Esophagus muscularis mucosa (tissue), 4 donors: ENCODE results near the gene CDCP2. TPM values are rescaled to one million over a fixed set of nuclear protein-coding genes. Genes with fewer than 3 reads are reported as not detected.

ENCODE experiments used
- DNase-seq: peaks from one replicate; pipeline ENCODE4 v3.0.0-alpha.2; 2017; ENCODE audit errors: extremely low spot score
- H3K27ac ChIP-seq, 4 donors: fragments of 200-600 bp; sonication (generic); replicated peaks in 1 of 4; 1 replicate in 3 of 4; 2 replicates in 1 of 4; pipeline ENCODE4 v1.5.1; 2016 to 2019; ENCODE audit warnings: mild to moderate bottlenecking in 1 of 4
- H3K27me3 ChIP-seq, 4 donors: fragments of 200-600 bp; sonication (generic); one replicate each; pipeline versions ENCODE4 v1.5.1 to v1.6.0; 2016 to 2019
- H3K36me3 ChIP-seq, 4 donors: fragments of 200-600 bp; sonication (generic); one replicate each; pipeline ENCODE4 v1.5.1; 2016 to 2019
- H3K4me1 ChIP-seq, 4 donors: fragments of 200-600 bp; sonication (generic); one replicate each; pipeline ENCODE4 v1.5.1; 2016 to 2019
- H3K4me3 ChIP-seq, 4 donors: fragments of 200-600 bp; sonication (generic); 1 replicate in 2 of 4; 2 replicates in 2 of 4; pipeline ENCODE4 v1.5.1; 2016 to 2019; ENCODE audit warnings: mild to moderate bottlenecking in 4 of 4, moderate library complexity in 1 of 4
- H3K9me3 ChIP-seq, 4 donors: fragments of 200-600 bp; sonication (generic); 1 replicate in 3 of 4; 2 replicates in 1 of 4; pipeline ENCODE4 v1.5.1; 2016 to 2019
- EP300 ChIP-seq: sonication (generic); formaldehyde crosslinking; IDR thresholded peaks from one replicate; pipeline ENCODE4 v1.6.1; 2017; ENCODE audit warnings: antibody characterized with exemption
- POLR2A ChIP-seq: fragments of 450-650 bp; IDR thresholded peaks from one replicate; pipeline ENCODE4 v1.6.1; 2017; ENCODE audit warnings: antibody characterized with exemption, moderate library complexity, mild to moderate bottlenecking, low read depth
- POLR2AphosphoS5 ChIP-seq, 2 donors: sonication (generic); formaldehyde crosslinking; IDR thresholded peaks; one replicate each; pipeline ENCODE4 v1.6.1; 2017; ENCODE audit warnings: antibody characterized with exemption in 2 of 2
- WGBS: methylation state at CpG from one replicate; pipeline ENCODE4 v1.1.5; 2018; 5-methylcytosine and 5-hydroxymethylcytosine counted together
- intact Hi-C: fragments of 100-400 bp; cut with DNase I; formaldehyde crosslinking; loops from one replicate; pipeline ENCODE4 v1.15.1; 2023
- total RNA-seq, 4 donors: library from RNA; depleted of rRNA; stranded (reverse); fragments of >200 nt; gene quantifications; one replicate each; pipeline versions ENCODE4 v1.1.0 to v1.2.1, GENCODE V29; 2016
- TF ChIP-seq, protein P1 (sequence below), 3 experiments: fragments of 200-600 bp in 2 of 3; fragments of 450-650 bp in 1 of 3; sonication (generic) in 2 of 3; IDR thresholded peaks; one replicate each; pipeline ENCODE4 v1.5.1; 2017 to 2019; ENCODE audit warnings: antibody characterized with exemption in 3 of 3, mild to moderate bottlenecking in 2 of 3, moderate library complexity in 1 of 3

CDCP2 gene
- total RNA-seq, 4 donors from 2014 or later, result 0.26 to 0.40 (median 0.33) TPM; not detected in 1

DNA sequence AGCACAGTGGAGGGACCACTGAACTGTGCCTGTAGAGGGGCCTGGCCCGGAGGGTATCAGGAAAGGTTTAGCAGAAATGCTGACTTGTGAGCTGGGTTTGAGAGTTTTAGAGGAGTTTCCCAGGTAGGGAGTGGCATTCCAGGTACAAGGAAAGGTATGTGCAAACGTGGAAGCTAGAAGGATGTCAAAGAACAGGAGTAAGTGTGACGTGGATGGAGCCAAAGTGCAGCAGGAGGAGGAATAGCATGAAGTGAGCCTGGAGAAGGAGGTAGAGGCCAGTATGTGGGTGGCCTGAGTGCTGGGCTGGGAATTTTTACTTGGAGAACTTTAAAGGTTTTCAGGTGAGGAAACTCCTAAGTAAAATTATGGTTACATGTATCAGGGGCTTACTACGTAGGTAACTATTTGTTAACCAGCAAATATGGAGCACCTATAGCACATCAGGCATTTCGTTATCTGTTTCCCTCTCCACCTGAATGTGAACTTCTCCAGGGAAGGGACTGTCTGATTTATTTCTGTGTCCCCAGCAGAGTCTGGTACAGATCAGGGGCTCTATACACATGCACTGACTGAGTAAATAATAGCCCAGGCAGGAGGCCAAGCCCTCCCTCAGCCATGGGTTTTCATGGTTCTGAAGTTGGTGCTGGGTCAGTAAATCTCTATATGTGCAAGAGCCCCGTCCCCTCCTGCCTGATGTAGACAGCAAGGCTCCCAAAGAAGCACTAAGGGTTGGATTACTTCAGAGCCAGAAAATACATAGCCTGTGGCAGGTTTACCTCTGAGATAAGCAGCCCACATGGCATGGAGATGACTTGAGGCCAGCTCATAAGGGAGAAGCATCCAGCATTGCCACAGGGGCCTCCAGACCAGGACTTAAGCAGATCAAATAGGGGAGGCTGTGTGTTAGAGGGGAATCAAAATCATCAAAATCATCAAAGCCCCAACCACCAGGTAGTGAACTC is 43.4 kb downstream of the CDCP2 start:
- H3K4me1 ChIP-seq, result no peaks in the 10 kb centered on the region
- 80% methylated on average over 6 of the region's 6 CpGs for WGBS

DNA sequence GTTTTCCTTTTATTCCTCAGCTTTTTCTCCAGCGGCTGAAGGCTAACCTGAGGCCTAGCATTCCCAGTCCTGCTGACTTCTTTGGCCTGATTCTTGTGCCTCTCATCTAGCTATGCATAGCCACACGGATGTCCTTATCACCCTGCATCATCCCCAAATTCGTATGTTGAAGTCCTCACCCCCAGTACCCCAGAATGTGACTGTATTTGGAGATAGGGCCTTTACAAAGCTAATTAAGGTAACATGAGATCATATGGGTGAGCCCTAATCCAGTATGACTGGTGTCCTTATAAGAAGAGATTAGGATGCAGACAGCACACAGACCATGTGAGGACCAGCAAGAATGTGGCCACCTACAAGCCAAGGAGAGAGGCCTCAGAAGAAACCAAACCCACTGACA is 44.6 kb downstream of the CDCP2 start:
- DNase-seq, result no peak
- no peaks in the 10 kb centered on the region for H3K36me3 ChIP-seq
- H3K27me3 ChIP-seq, result no peaks in the 10 kb centered on the region
- H3K4me3 ChIP-seq, result no peak overlapping the region
- intact Hi-C loops, result no loop called here
- WGBS, result 92% methylated on average over 3 of the region's 3 CpGs
- no peak for TF ChIP-seq EP300
- TF ChIP-seq, protein P1, sequence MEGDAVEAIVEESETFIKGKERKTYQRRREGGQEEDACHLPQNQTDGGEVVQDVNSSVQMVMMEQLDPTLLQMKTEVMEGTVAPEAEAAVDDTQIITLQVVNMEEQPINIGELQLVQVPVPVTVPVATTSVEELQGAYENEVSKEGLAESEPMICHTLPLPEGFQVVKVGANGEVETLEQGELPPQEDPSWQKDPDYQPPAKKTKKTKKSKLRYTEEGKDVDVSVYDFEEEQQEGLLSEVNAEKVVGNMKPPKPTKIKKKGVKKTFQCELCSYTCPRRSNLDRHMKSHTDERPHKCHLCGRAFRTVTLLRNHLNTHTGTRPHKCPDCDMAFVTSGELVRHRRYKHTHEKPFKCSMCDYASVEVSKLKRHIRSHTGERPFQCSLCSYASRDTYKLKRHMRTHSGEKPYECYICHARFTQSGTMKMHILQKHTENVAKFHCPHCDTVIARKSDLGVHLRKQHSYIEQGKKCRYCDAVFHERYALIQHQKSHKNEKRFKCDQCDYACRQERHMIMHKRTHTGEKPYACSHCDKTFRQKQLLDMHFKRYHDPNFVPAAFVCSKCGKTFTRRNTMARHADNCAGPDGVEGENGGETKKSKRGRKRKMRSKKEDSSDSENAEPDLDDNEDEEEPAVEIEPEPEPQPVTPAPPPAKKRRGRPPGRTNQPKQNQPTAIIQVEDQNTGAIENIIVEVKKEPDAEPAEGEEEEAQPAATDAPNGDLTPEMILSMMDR (IDR thresholded peaks at IDR 0.05), result no peak
- TF ChIP-seq POLR2AphosphoS5 (IDR thresholded peaks at IDR 0.05), result no peak
- no peak for TF ChIP-seq POLR2A
- no peak overlapping the region for H3K27ac ChIP-seq
- H3K9me3 ChIP-seq, result no peaks in the 10 kb centered on the region
- H3K4me1 ChIP-seq, result no peaks in the 10 kb centered on the region

More for the DNA sequence above, 43.4 kb downstream of the CDCP2 start:
- Histone ChIP-seq H3K36me3 (no peaks in the 10 kb centered on the region), H3K27me3 (no peaks in the 10 kb centered on the region), H3K9me3 (no peaks in the 10 kb centered on the region), H3K4me3 (no peak overlapping the region), H3K27ac (no peak overlapping the region)
- intact Hi-C loops, result no loop called here
- DNase-seq, result no peak
- no peak for TF ChIP-seq POLR2A
- TF ChIP-seq, protein P1 (IDR thresholded peaks at IDR 0.05), result no peak

DNA sequence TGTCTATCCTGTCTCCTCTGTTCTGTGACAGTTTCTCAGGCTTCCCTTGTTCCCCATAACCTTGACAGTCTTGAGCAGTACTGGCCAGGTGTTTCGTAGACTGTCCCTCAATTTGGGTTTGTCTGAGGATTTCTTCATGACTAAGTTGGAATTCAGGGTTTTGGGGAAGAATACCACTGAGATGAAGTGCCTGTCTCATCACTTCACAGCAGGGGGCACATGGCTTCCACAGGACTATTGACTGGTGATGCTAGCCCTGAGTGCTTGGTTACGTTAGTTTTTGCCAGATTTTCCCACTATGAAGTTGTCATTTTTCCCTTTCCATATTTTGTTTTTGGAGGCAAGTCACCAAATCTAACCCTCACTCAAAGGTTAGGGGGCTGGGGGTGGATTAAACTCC is 45.7 kb downstream of the CDCP2 start:
- 60% methylated on average over 2 of the region's 2 CpGs for WGBS
- TF ChIP-seq EP300 (no peak), POLR2AphosphoS5 (IDR thresholded peaks at IDR 0.05) (no peak), POLR2A (no peak)
- TF ChIP-seq, protein P1 (IDR thresholded peaks at IDR 0.05), result peak in 1 of 3 experiments; percentile 2
- Histone ChIP-seq H3K27me3 (no peaks in the 10 kb centered on the region), H3K4me3 (no peak overlapping the region), H3K36me3 (peaks cover 0 to 6% (median under 1%) of the 10 kb centered on the region in 4 donors), H3K27ac (no peak overlapping the region), H3K4me1 (no peaks in the 10 kb centered on the region), H3K9me3 (no peaks in the 10 kb centered on the region)
- no peak for DNase-seq
- intact Hi-C loops, result no loop called here

DNA sequence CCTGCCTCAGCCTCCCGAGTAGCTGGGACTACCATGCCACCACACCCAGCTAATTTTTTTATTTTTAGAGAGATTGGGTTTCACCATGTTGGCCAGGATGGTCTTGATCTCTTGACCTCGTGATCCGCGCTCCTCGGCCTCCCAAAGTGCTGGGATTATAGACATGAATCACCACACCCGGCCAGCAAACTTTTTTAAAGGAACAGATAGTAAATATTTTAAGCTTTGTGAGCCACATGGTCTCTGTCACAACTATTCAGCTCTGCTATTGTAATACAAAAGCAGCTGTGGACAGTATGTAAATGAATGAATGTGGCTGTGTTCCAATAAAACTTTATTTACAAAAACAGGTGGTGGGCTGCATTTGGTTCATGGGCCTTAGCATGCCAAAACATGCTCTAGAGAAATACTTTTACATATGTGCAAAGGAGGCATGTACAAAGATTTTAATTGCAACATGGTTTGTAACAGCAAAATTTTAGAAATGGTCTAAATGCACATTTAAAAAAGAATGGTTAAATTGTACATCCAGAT is 47.0 kb downstream of the CDCP2 start:
- TF ChIP-seq POLR2A (no peak), POLR2AphosphoS5 (IDR thresholded peaks at IDR 0.05) (no peak), EP300 (no peak)
- TF ChIP-seq, protein P1 (IDR thresholded peaks at IDR 0.05), result no peak
- Histone ChIP-seq H3K9me3 (no peaks in the 10 kb centered on the region), H3K36me3 (peaks cover 0 to 6% (median 3%) of the 10 kb centered on the region in 4 donors), H3K27me3 (no peaks in the 10 kb centered on the region), H3K4me3 (no peak overlapping the region), H3K27ac (no peak overlapping the region), H3K4me1 (no peaks in the 10 kb centered on the region)
- DNase-seq, result no peak
- 82% methylated on average over 6 of the region's 6 CpGs for WGBS
- intact Hi-C loops, result no loop called here
